Panc1 (cell line): ENCODE data around the gene SAMD4B.

Experiments used
- CTCF ChIP-seq: fragments of 450-650 bp; IDR thresholded peaks from 2 replicates; pipeline ENCODE4 v1.5.1; 2017; ENCODE audit warnings: mild to moderate bottlenecking
- TCF7L2 ChIP-seq: IDR thresholded peaks from 2 replicates; pipeline ENCODE4 v1.6.1; 2011; ENCODE audit warnings: mild to moderate bottlenecking, low read depth, low read length, inconsistent platforms

- no peak for TF ChIP-seq CTCF
- no peak for TF ChIP-seq TCF7L2
Observed at GRCh38 chr19:39420769-39421168, 78.5 kb downstream of the SAMD4B start.
